Measurements from ENCODE around the gene NTRK3.

NTRK3 gene

DNA sequence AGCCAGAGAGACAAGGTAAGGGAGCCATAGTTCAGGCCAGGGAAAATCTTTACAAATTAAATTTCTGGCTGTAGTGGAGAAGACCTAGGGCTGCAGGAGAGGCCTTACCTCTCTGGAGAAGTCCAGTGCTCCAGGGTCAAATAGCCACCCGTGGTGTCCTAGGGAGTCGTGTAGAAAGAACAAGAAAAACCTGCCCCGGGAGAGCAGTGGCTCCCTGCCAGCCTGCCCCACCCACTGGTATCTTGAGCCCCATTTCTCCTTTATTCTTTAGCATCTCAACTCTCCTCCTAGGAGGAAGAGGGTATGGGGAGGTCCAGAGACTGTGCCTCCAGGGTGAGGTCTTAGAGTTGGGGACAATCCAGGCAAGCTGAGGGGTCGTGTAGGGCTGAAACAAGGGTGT lies 32.1 kb upstream of the NTRK3 start:
- no peak overlapping the region for H3K4me3 ChIP-seq (ENCODE audit: low read depth, low read length)
- TF ChIP-seq, protein P1, sequence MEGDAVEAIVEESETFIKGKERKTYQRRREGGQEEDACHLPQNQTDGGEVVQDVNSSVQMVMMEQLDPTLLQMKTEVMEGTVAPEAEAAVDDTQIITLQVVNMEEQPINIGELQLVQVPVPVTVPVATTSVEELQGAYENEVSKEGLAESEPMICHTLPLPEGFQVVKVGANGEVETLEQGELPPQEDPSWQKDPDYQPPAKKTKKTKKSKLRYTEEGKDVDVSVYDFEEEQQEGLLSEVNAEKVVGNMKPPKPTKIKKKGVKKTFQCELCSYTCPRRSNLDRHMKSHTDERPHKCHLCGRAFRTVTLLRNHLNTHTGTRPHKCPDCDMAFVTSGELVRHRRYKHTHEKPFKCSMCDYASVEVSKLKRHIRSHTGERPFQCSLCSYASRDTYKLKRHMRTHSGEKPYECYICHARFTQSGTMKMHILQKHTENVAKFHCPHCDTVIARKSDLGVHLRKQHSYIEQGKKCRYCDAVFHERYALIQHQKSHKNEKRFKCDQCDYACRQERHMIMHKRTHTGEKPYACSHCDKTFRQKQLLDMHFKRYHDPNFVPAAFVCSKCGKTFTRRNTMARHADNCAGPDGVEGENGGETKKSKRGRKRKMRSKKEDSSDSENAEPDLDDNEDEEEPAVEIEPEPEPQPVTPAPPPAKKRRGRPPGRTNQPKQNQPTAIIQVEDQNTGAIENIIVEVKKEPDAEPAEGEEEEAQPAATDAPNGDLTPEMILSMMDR (IDR thresholded peaks at IDR 0.05; ENCODE audit: low read depth, low read length) = no peak

- TF ChIP-seq, protein P1 (IDR thresholded peaks at IDR 0.05; ENCODE audit: low read depth, low read length) = no peak
Measured at GRCh38 chr15:88288206-88288605, 31.7 kb upstream of the NTRK3 start.

DNA sequence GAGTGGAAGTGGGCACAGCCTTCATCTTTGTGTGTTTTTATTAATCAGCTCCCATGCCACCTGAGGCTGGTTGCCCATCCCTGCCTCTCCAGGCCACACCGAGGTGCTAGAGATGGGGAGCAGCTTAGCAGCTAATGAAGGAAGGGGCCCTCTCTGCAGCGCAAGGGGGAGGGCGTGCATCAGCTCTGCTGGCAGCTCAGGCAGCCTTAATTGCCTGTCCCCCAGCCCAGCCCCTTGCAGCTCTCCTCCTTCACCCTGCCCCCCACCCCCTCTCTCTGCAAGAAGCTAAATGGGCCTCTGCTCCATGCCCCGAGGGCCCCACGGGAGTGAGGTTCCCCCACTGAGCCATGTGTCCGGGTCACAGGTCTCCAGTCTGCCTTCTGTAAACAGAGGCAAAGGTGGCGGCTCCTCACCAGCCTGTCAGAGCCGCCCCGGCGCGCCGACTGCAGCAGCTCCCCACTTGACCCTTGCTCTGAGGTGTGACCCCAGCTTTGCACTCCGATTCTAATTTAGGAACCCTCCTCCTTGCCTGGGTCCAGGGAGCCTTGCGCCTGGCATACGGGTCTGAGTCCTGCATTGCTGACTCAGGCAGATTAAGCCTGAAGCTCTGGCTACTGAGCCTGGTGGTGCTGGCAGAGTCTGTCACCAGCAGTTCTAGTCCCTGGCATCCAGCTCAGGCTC lies 27.9 kb upstream of the NTRK3 start:
- H3K4me3 ChIP-seq (ENCODE audit: low read depth, low read length) = no peak overlapping the region
- TF ChIP-seq, protein P1 (IDR thresholded peaks at IDR 0.05; ENCODE audit: low read depth, low read length) = no peak

More at GRCh38 chr15:88288206-88288605, 31.7 kb upstream of the NTRK3 start:
- H3K4me3 ChIP-seq (ENCODE audit: low read depth, low read length) = no peak overlapping the region

DNA sequence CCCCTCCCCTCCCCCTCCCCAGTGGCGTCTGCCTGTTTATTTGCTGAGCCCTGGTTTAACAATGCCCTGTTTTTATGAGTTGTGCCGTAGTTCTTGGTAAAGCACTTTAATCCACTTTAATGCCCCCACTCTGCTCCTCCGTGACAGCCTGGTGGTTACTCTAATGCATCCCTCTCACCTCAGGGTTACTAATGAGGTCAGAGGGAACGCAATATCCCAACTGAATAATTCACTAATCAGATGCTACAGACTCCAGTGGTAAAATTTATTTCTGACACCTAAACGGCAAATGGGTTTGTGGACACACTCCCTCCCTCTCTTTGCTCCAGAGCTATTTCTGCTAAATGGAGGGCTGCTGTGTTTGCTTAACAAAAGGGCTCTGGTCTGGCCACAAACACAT lies 26.1 kb upstream of the NTRK3 start:
- no peak overlapping the region for H3K4me3 ChIP-seq (ENCODE audit: low read depth, low read length)
- TF ChIP-seq, protein P1 (IDR thresholded peaks at IDR 0.05; ENCODE audit: low read depth, low read length) = no peak

DNA sequence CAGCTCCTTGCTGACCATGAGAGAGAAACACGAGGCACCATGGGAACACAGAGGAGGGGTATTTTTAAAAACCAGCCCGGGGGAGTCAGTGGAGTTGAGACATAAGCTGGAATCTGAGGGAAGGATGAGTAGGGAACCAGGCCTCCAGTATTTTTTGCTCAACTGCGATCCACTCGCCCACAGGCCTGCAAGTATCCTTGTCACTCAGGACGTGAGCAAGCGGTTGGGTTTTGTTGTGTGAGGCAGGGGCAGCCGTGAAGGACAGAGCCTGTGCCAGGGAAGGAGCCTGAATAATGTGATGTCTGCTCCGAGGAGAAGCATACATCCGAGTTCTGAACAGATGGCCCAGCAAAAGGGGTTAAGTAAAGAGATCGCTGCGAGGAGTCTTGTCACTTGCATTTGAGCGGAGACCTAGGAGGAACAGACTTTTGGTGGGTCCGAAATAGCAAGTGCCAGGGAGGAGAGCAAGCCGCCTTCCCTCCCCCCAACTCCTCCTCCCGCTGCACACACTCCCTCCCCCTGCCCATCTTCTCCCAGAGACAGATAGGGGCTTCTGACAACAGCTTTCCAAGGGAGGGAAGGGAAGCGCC lies 20.4 kb upstream of the NTRK3 start:
- H3K4me3 ChIP-seq (ENCODE audit: low read depth, low read length) = no peak overlapping the region

DNA sequence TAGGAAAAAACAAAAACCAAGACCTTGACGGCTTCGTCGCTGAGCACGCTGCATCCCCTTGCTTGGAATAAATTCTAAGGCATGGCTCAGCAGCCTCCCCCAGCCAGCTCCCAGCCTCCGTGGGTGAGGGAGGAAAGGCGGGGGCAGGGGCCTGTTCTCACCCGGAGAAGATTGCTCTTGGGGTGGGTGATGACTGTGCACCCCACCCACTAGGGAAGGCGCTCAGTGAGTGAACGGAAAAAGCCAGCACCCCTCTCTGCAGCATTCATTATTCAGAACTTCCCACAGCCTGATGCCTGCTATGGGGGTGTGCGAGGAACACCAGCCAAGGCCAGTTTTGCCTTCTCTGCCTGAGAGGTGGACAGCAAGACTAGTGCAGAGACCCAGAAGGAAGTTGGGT lies 19.3 kb upstream of the NTRK3 start:
- TF ChIP-seq, protein P1 (IDR thresholded peaks at IDR 0.05; ENCODE audit: low read depth, low read length) = no peak
- no peak overlapping the region for H3K4me3 ChIP-seq (ENCODE audit: low read depth, low read length)

More for the DNA sequence above, 20.4 kb upstream of the NTRK3 start:
- TF ChIP-seq, protein P1 (IDR thresholded peaks at IDR 0.05; ENCODE audit: low read depth, low read length) = no peak

Data from WI38 (cell line).